Muscle layer of duodenum (tissue), 2 donors: ENCODE results near the gene PGC.

Source experiments
- H3K27ac ChIP-seq: one replicate; pipeline ENCODE4 v1.7.0; 2013; ENCODE audit warnings: mild to moderate bottlenecking, low read length
- H3K27me3 ChIP-seq: one replicate; pipeline ENCODE4 v1.7.0; 2013; ENCODE audit warnings: low read depth, mild to moderate bottlenecking, control low read depth, low read length
- H3K36me3 ChIP-seq, 2 donors: one replicate each; pipeline ENCODE4 v1.7.0; 2013; ENCODE audit warnings: low read length in 2 of 2, control low read depth in 1 of 2, mild to moderate bottlenecking in 1 of 2; ENCODE audit not compliant: insufficient read depth in 2 of 2, control insufficient read depth in 1 of 2
- H3K4me1 ChIP-seq, 2 donors: one replicate each; pipeline ENCODE4 v1.7.0; 2013; ENCODE audit warnings: low read length in 2 of 2, mild to moderate bottlenecking in 2 of 2, control low read depth in 1 of 2, moderate library complexity in 1 of 2; ENCODE audit not compliant: insufficient read depth in 2 of 2, control insufficient read depth in 1 of 2
- H3K4me3 ChIP-seq, 2 donors: one replicate each; pipeline ENCODE4 v1.7.0; 2013; ENCODE audit warnings: low read length in 2 of 2, low read depth in 1 of 2, mild to moderate bottlenecking in 1 of 2
- H3K9me3 ChIP-seq, 2 donors: one replicate each; pipeline ENCODE4 v1.7.0; 2013; ENCODE audit warnings: low read length in 2 of 2, control low read depth in 1 of 2, mild to moderate bottlenecking in 1 of 2; ENCODE audit not compliant: control insufficient read depth in 1 of 2
- donor health status: healthy.

Gene PGC

GRCh38 chr6:41732591-41733359 is 14.4 kb downstream of the PGC start:
- Histone ChIP-seq H3K27ac (peak overlapping the region; percentile 60), H3K27me3 (no peaks in the 10 kb centered on the region), H3K4me3 (peak overlapping the region; percentile 73 to 74), H3K9me3 (no peaks in the 10 kb centered on the region), H3K4me1 (peaks cover 10 to 52% of the 10 kb centered on the region in 2 donors), H3K36me3 (no peaks in the 10 kb centered on the region)

GRCh38 chr6:41732149-41732548 is 15.0 kb downstream of the PGC start:
- Histone ChIP-seq H3K27ac (no peak overlapping the region), H3K36me3 (no peaks in the 10 kb centered on the region), H3K9me3 (no peaks in the 10 kb centered on the region), H3K4me1 (peaks cover 10 to 55% of the 10 kb centered on the region in 2 donors), H3K27me3 (no peaks in the 10 kb centered on the region), H3K4me3 (no peak overlapping the region)

GRCh38 chr6:41731561-41732086 is 15.6 kb downstream of the PGC start:
- no peaks in the 10 kb centered on the region for H3K27me3 ChIP-seq
- H3K4me3 ChIP-seq: no peak overlapping the region
- peaks cover 10 to 55% of the 10 kb centered on the region in 2 donors for H3K4me1 ChIP-seq
- H3K27ac ChIP-seq: no peak overlapping the region
- no peaks in the 10 kb centered on the region for H3K9me3 ChIP-seq
- no peaks in the 10 kb centered on the region for H3K36me3 ChIP-seq

GRCh38 chr6:41730531-41731436 is 16.4 kb downstream of the PGC start:
- no peak overlapping the region for H3K4me3 ChIP-seq
- H3K27me3 ChIP-seq: no peaks in the 10 kb centered on the region
- H3K9me3 ChIP-seq: no peaks in the 10 kb centered on the region
- H3K4me1 ChIP-seq: peaks cover 7 to 52% of the 10 kb centered on the region in 2 donors
- H3K27ac ChIP-seq: no peak overlapping the region
- H3K36me3 ChIP-seq: no peaks in the 10 kb centered on the region

- no peaks in the 10 kb centered on the region for H3K27me3 ChIP-seq
- H3K9me3 ChIP-seq: no peaks in the 10 kb centered on the region
- H3K27ac ChIP-seq: no peak overlapping the region
- H3K4me1 ChIP-seq: peaks cover 5 to 57% of the 10 kb centered on the region in 2 donors
- no peaks in the 10 kb centered on the region for H3K36me3 ChIP-seq
- no peak overlapping the region for H3K4me3 ChIP-seq
Observed at GRCh38 chr6:41729624-41730023, 17.6 kb downstream of the PGC start.

- H3K36me3 ChIP-seq: no peaks in the 10 kb centered on the region
- no peak overlapping the region for H3K4me3 ChIP-seq
- peaks cover 6 to 64% of the 10 kb centered on the region in 2 donors for H3K4me1 ChIP-seq
- H3K27me3 ChIP-seq: no peaks in the 10 kb centered on the region
- H3K9me3 ChIP-seq: no peaks in the 10 kb centered on the region
- no peak overlapping the region for H3K27ac ChIP-seq
Observed at GRCh38 chr6:41728954-41729353, 18.2 kb downstream of the PGC start.

- Histone ChIP-seq H3K27ac (no peak overlapping the region), H3K4me3 (no peak overlapping the region), H3K36me3 (no peaks in the 10 kb centered on the region), H3K27me3 (no peaks in the 10 kb centered on the region), H3K4me1 (peaks cover 10 to 64% of the 10 kb centered on the region in 2 donors), H3K9me3 (no peaks in the 10 kb centered on the region)
Observed at GRCh38 chr6:41728073-41728936, 18.9 kb downstream of the PGC start.

GRCh38 chr6:41727705-41728072 is 19.5 kb downstream of the PGC start:
- H3K36me3 ChIP-seq: no peaks in the 10 kb centered on the region
- H3K9me3 ChIP-seq: no peaks in the 10 kb centered on the region
- peaks cover 10 to 64% of the 10 kb centered on the region in 2 donors for H3K4me1 ChIP-seq
- no peak overlapping the region for H3K4me3 ChIP-seq
- H3K27me3 ChIP-seq: no peaks in the 10 kb centered on the region
- H3K27ac ChIP-seq: no peak overlapping the region

GRCh38 chr6:41726876-41727275 is 20.3 kb downstream of the PGC start:
- Histone ChIP-seq H3K4me1 (peaks cover 9 to 62% of the 10 kb centered on the region in 2 donors), H3K27ac (no peak overlapping the region), H3K36me3 (no peaks in the 10 kb centered on the region)

GRCh38 chr6:41724586-41725501 is 22.4 kb downstream of the PGC start:
- no peaks in the 10 kb centered on the region for H3K27me3 ChIP-seq
- H3K4me3 ChIP-seq: no peak overlapping the region
- no peak overlapping the region for H3K27ac ChIP-seq
- no peaks in the 10 kb centered on the region for H3K36me3 ChIP-seq
- peaks cover 4 to 43% of the 10 kb centered on the region in 2 donors for H3K4me1 ChIP-seq
- no peaks in the 10 kb centered on the region for H3K9me3 ChIP-seq

More at GRCh38 chr6:41726876-41727275, 20.3 kb downstream of the PGC start:
- Histone ChIP-seq H3K27me3 (no peaks in the 10 kb centered on the region), H3K4me3 (no peak overlapping the region), H3K9me3 (no peaks in the 10 kb centered on the region)
